Measurements from ENCODE around the gene ELMO1. TPM values are rescaled to one million over a fixed set of nuclear protein-coding genes. Genes with fewer than 3 reads are reported as not detected.

Gene ELMO1
- total and polyA plus RNA-seq, 2 of the 13 experiments (the other 11 are each of a cell fraction or from before 2014, with no cell fraction given), result 0.11 to 0.17 TPM

DNA sequence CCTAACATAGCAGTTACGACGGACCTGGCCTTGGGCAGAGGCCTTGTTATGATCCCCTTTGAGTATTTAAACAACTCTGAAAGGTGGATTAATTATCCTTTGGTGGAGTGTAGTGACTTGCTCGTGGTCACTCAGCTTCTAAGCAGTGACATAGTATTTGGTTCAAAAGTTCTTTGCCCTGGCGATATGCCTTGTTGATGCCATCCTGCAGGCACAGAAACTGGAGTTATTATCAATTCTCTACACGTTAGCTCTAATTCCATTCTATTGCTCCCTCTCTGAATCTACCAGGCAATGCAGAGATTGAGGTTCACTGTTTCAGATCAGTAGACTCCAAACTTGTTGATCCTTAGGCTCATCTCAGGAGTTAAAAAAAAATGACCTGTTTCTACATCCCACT, 32.5 kb upstream of the ELMO1 start:
- CTCF ChIA-PET (ENCODE audit: low intra/inter-chr PET ratio, low total read pairs), result no interaction called here
- Histone ChIP-seq H3K4me3 (replicated peaks in 1 of 3; ENCODE audit: insufficient read depth in 1 of 3, low read depth in 2 of 3, low read length in 3 of 3) (no peak overlapping the region), H3K4me2 (ENCODE audit: low read depth, low read length) (no peak overlapping the region), H3K4me1 (ENCODE audit: insufficient read depth, low read length) (no peaks in the 10 kb centered on the region), H3K27ac (ENCODE audit: extremely low read length, insufficient read depth, low read length) (no peak overlapping the region), H3K9me3 (ENCODE audit: low read length) (no peaks in the 10 kb centered on the region), H3K36me3 (replicated peaks in 1 of 2; ENCODE audit: control insufficient read depth in 1 of 2, insufficient read depth in 2 of 2, low read length in 2 of 2) (no peaks in the 10 kb centered on the region), H2AFZ (ENCODE audit: low read length) (no peak overlapping the region), H4K20me1 (ENCODE audit: insufficient read depth, low read length) (no peaks in the 10 kb centered on the region), H3K9ac (ENCODE audit: insufficient read depth, low read depth, low read length) (no peak overlapping the region), H3K79me2 (ENCODE audit: insufficient read depth, low read length) (no peaks in the 10 kb centered on the region), H3K27me3 (ENCODE audit: control insufficient read depth in 1 of 2, insufficient read depth in 2 of 2, low read length in 2 of 2) (no peaks in the 10 kb centered on the region)
- WGBS (ENCODE audit: low lambda C conversion rate), result 45% methylated on average over 5 of the region's 5 CpGs
- ATAC-seq, result no peak
- in situ Hi-C loops (cut with HindIII; ENCODE audit: extremely low pct_ligation_motif_present, low pct_unique_long_range_greater_than_20kb), result no loop called here
- intact Hi-C loops (cut with micrococcal nuclease; ENCODE audit: unreplicated experiment), result no loop called here
- POLR2A ChIA-PET, result no interaction called here
- BruUV-seq (replicated peaks), result no TSS peak
- TF ChIP-seq TAF15 (IDR thresholded peaks at IDR 0.05; ENCODE audit: low read depth, low read length, poor library complexity, severe bottlenecking) (no peak), ZNF335 (CRISPR knock-in tag; IDR thresholded peaks at IDR 0.05) (no peak), ZNF605 (CRISPR knock-in tag; IDR thresholded peaks at IDR 0.05) (no peak), ZNF646 (CRISPR knock-in tag; IDR thresholded peaks at IDR 0.05) (no peak), NR1H2 (CRISPR knock-in tag; IDR thresholded peaks at IDR 0.05; ENCODE audit: borderline replicate concordance, low read depth) (no peak), ZNF383 (CRISPR knock-in tag; IDR thresholded peaks at IDR 0.05; ENCODE audit: borderline replicate concordance) (no peak), ZNF775 (CRISPR knock-in tag; IDR thresholded peaks at IDR 0.05; ENCODE audit: borderline replicate concordance) (no peak), SRF (IDR thresholded peaks at IDR 0.05; ENCODE audit: low read depth, low read length) (no peak), NONO (IDR thresholded peaks at IDR 0.05) (no peak), NONO (CRISPR knock-in tag; conservative IDR thresholded peaks at IDR 0.05) (no peak), SOX5 (CRISPR knock-in tag; IDR thresholded peaks at IDR 0.05; ENCODE audit: borderline replicate concordance) (no peak), RBM39 (IDR thresholded peaks at IDR 0.05; ENCODE audit: low read depth, low read length, poor library complexity, severe bottlenecking) (no peak), MAFK (conservative IDR thresholded peaks at IDR 0.05 in 1 of 2, IDR thresholded peaks at IDR 0.05 in 1 of 2; ENCODE audit: low read length in 2 of 2) (no peak), HBP1 (CRISPR knock-in tag; IDR thresholded peaks at IDR 0.05; ENCODE audit: low read depth) (no peak), SIX1 (CRISPR knock-in tag; IDR thresholded peaks at IDR 0.05; ENCODE audit: borderline replicate concordance) (no peak)
- TF ChIP-seq, protein P1, sequence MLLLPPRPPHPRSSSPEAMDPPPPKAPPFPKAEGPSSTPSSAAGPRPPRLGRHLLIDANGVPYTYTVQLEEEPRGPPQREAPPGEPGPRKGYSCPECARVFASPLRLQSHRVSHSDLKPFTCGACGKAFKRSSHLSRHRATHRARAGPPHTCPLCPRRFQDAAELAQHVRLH (CRISPR knock-in tag; IDR thresholded peaks at IDR 0.05; ENCODE audit: borderline replicate concordance, low read depth), result no peak
- no peak for DNase-seq (ENCODE audit: low spot score)
- no peak for FAIRE-seq

Measured in HepG2 (cell line).